VCaP (cell line): Measurements from ENCODE around the gene BPIFB6.

Experiments
- H3K27ac ChIP-seq: fragments of 450-650 bp; 2 replicates; pipeline ENCODE4 v1.5.1; 2017
- CTCF ChIP-seq: fragments of 450-650 bp; conservative IDR thresholded peaks from 2 replicates; pipeline ENCODE4 v1.5.1; 2017; ENCODE audit warnings: mild to moderate bottlenecking, moderate library complexity

The BPIFB6 gene, protein sequence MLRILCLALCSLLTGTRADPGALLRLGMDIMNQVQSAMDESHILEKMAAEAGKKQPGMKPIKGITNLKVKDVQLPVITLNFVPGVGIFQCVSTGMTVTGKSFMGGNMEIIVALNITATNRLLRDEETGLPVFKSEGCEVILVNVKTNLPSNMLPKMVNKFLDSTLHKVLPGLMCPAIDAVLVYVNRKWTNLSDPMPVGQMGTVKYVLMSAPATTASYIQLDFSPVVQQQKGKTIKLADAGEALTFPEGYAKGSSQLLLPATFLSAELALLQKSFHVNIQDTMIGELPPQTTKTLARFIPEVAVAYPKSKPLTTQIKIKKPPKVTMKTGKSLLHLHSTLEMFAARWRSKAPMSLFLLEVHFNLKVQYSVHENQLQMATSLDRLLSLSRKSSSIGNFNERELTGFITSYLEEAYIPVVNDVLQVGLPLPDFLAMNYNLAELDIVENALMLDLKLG

GRCh38 chr20:33031531-33031930 is at the start of gene BPIFB6:
Gene BPIFB6 (plus strand): TSS chr20:33031648. CDS start chr20:33031648, 0 bp downstream.
- TF ChIP-seq CTCF: no peak
- no peak within 1 kb of the TSS for H3K27ac ChIP-seq

DNA sequence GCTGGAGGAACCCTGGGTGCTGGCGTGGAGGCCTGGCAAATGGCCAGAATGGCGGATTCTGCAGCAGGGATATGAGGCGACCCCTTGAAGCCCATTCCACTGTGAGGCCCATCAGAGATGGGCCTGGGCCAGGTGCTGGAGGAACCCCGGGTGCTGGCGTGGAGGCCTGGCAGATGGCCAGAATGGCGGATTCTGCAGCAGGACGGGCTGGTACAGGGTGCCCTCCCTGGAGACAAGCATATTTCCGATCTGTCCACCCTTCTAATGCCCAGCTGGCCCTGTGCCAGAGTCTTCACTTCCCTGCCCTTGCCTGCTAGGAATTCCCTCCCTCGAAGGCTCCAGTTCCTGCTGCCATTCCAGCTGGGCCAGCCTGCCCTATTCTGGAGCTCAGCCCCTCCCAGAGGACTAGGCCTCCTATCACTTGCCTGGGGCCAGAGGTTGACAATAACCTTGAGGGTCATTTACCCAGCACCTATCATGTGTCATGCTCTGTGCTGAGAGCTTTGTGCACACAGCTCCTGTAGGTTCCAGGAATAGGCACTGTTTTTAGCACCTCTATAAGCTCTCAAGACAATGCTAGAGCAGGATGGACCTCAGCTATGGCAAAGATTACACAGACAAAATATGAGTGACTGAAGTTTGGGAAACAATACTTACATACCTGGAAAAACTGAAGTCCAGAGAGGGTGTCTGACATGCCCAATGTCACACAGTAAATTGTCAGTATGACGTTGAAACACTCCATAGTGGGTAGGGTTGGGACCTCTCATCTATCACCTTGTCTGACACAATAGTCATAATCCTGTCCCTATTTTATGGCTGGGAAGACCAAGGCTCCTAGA is 48.6 kb upstream of the BPIFB6 start:
- H3K27ac ChIP-seq: peak overlapping the region; percentile 39; the same call in 1 of the 2 replicates
- TF ChIP-seq CTCF: no peak

DNA sequence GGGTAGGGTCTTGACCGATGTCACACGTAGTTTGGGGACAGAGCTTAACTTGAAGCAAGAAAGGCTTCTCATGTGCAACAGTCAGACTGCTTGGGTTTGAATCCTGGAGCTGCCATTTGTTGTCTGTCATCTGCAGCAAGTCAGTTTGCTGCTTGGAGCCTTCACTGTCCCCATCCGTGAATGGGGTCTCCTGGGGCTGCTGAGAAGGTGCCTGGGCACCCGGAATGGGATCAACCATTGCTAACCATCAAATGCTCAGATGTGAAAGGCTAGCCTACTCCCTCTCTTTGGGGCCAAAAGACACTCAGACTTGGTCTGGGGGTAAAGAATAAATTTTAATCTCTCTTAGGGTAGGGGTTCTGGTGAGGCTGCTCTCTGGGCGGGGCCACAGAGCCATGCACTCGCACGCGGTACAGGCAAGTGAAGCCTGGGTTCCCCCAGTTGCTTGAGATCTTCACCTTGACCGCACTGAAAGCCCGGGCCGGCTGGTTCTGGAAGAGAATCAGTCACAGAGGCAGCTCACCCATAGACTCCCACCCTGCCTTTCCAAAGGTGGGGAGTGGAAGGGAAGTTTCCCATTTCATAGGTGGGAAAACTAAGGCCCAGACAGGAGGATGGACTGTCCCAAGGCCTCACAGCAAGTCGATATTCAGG is 47.9 kb upstream of the BPIFB6 start:
- no peak for TF ChIP-seq CTCF
- peak overlapping the region; percentile 39; the same call in 1 of the 2 replicates for H3K27ac ChIP-seq

DNA sequence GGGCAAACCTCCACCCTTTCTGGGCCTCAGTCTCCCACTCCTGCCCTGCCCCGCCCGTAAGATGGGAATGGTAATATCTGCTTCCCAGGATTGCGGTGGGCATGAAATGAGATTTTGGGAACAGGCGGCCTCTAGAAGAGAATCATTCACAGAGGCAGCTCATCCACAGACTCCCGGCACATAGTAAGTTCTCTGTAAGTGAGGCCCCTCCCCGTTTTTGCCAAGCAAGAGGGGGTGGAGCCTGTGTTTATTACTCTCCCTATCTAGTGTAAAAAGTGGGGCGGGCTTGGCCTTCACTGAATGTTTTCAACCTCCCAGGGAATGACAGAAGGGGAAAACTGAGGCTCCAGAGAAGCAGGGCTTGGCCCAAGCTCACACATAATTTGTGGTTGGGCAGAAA is 47.3 kb upstream of the BPIFB6 start:
- no peak for TF ChIP-seq CTCF
- no peak overlapping the region for H3K27ac ChIP-seq

GRCh38 chr20:32984631-32985354 is 46.7 kb upstream of the BPIFB6 start:
- H3K27ac ChIP-seq: no peak overlapping the region
- no peak for TF ChIP-seq CTCF

DNA sequence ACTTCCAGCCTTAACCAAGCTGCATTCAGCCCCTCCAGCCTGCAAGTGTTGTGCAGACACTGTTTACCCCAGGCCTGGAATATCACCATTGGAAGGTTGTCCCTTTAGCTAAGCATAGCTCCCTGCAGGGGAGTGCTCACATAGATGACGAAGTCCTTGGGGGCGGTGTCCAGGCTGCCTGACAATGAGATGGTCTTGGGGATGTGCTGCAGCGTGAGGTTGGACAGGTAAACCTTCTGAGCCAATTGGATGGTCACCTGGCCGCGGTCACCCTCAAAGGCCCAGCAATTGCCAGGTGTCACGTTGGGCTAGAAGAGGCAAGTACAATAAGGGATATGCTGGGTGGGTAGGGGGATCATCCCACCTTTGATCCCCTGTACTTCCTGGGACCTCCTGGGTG is 45.9 kb upstream of the BPIFB6 start:
- H3K27ac ChIP-seq: no peak overlapping the region
- no peak for TF ChIP-seq CTCF
